Activated CD4-positive, alpha-beta T cell treated with anti-CD3 and anti-CD28 coated beads for 24 hours (primary cell): ENCODE results near the gene SMAD3.
"Not testable (repeated sequence)": the region's sequence is repeated elsewhere in the genome, so short reads cannot be mapped to it uniquely, and the experiment has no call there.

Experiments used
- DNase-seq, 2 donors: peaks; one replicate each; pipeline ENCODE4 v3.0.0-alpha.2; 2020; ENCODE audit warnings: low read depth in 2 of 2

Gene SMAD3

DNA sequence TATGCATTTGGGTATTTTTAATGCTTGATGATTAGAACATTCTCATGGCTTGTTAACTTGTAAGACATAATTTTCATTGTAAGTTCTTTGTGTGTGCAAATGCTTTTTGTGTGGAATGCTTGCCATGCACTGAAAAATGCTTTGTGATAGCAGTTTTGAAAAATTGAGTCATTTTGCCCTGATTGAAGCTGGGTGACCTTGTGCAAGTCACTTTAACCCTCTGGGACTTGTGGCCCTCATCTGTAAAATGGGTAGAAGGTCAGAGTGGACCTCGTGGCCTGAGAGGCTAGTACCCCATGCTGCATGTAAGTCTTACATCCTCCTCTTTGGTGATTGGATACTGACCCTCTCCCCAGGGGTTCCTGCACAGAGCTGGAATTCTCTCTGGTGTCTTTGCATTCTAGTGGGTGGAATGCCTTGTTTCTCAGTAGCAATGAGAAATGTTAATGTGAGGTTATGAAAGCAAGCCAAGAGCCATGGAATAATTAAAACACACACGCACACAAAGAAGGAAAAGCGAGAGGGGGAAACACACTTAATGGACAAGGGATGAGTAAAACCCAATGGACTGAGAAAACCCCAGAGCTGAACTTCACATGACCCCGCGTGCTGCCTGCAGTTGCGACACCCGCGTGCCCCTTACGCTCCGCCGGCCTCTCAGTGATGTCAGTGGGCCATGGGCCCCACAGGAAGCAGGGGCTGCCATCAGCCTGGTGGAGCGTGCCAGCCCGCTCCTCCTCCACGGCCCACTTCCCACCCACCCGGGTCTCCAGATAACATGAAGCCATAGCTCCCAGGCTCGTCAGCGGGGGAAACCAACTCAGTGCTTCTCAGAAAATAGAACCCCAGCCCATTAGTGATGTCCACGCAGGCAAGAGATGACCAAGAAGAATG, 44.0 kb downstream of the SMAD3 start:
- DNase-seq, result no peak

DNA sequence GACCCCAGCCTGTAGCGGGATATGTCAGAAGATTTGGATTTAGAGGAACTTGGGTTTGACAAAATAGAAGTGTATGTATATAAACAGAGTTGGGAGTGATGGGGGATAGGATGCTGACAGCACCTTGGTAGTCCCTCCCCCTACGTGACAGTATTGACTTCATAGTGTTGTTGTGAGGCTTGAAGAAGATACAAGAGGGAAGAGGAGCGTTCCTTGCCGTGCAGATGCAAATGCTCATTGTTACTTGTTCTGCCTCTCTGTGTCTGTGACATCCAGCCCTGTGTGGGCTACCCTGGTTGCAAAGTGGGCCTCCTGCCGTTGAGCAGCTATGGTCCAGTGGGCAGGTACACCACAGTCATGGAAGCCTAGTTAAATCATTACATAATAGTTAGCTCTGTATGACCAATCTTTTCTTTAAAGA, 45.0 kb downstream of the SMAD3 start:
- DNase-seq, result no peak

DNA sequence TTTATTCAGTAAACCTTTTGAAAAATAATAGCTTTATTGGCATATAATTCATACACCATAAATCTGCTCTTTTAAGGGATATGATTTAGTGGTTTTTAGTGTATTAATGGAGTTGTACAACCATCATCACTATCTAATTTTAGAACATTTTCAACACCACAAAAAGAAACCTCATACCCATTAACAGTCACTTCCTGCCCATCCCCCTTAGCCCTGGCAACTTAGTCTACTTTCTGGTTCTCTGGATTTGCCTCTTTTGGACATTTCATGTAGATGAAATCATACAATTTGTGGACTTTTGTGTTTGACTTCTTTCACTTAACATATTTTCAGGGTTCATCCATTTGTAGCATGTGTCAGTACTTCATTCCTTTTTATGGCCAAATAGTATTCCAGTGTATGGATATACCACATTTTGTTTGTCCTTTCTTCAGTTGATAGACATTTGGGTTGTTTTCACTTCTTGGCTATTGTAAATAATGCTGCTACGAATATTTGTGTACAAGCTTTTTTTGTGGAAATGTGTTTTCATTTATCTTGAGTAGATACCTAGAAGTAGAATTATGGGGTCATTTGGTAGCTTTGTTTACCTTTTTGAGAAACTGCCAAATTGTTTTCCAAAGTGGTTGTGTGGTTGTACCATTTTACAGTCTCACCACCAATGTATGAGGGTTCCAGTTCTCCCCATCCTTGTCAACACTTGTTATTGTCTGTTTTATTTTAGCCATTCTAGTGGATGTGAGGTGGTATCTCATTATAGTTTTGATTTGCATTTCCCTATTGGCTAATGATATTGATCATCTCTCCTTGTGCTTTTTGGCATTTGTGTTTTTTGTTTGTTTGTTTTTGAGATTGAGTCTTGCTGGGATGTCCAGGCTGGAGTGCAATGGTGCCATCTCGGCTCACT, 45.8 kb downstream of the SMAD3 start:
- no peak for DNase-seq

DNA sequence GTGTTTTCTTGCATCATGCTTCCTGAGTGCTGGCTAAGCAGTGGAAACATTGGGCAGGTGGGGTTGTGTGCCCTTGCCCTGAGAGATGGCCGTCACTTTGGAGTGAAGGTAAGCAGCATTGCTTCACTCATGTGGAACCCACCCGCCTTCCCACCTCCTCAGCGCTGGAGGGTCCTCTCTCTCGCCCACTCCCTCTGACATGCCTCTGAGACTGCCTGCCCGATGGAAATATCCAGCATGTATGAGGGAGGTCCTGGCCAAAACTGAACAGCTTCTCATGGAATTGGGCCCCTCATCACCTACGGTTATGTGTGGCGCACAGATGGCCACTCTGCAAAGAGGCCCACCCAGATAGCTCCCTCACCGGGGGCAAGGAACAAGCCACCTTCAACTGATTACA, 48.6 kb downstream of the SMAD3 start:
- DNase-seq, result no peak

DNA sequence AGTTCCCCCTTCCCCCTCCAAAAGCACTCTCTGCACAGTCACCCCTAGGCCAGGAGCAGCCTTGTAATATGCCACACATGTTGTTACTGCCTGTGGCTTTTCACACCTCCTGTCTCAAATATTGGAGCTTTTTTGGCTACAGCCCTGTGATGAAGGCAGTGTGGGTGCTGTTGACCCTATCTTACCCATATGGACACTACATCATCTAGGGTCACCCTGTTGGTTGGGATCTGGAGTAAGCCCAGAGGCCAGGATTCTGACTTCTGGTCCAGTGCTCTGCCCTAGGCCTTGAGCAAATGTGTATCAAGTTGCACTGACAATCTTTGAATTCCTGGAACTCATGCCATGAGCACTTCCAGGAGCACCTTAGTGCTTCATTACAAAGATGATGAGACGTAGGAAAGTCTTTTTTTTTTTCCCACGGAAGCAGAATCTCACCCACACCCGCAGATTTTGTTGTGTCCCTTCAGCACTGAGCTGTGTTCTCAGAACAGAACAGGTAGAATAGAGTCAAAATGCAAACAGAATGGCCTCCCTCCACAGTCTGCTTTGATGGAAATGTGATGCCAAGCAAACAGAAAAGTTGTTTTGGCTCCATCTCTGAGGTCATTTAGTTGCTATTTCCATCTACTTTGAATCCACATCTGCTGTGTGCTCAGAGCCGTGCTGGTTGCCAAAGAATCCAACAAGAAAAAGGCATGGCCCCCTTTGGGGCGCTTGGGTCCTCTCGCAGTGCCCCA, 49.6 kb downstream of the SMAD3 start:
- no peak for DNase-seq

DNA sequence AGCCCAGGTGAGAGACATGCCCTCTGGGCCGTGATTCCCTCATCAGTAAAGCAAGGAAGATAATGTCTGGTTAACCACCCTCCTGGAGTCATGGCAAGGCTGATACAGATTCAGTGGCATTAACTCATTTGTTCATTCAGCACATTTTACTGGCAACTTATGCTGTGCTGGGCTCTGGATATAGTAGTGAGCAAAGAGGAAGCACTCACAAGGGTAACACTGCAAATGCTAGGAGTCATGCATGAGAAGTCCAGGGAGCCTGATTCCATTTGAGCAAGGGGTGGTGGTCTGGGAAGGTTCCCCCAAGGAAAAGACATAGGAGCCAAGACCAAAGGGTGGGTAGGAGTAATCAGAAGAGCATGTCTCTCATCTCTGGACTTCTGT, 50.2 kb downstream of the SMAD3 start:
- no peak for DNase-seq

DNA sequence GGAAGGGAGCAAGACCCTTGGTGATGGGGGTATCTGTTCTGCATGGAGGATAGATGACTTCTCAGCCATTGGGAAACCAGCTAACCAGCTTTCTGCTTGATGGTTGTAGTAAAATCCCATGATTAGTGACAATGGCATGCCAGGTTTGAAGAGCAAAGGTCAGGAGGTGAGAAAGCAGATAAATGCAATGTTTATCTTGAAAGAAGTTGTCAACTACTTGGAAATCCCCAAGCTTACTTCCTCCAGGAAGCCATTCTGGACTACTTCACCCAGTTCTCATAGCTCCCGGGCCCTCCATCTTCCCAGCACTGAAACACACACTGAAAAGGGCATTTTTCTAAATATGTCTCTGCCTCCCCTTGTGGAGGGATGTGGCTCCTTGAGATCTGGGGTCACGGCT, 51.3 kb downstream of the SMAD3 start:
- DNase-seq, result no peak

DNA sequence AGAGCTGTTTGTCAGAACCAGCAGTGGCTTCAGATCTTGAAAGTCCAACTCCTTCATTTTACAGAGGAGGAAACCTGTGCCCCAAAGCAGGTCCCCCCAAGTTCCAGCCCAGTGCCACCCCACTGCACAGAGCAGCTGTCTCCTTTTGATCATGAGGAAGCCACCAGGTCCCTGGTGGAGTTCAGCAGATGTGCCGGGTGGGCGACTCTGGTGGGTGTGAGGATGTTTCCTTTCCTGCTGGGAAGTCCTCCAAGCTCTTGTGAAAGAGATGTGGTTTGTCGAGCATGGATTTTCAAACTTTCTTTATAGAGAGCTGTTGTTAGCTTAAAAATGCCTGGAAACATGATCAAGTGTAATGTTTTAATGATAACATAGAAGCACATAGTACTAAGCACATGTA, 52.0 kb downstream of the SMAD3 start:
- DNase-seq, result no peak

DNA sequence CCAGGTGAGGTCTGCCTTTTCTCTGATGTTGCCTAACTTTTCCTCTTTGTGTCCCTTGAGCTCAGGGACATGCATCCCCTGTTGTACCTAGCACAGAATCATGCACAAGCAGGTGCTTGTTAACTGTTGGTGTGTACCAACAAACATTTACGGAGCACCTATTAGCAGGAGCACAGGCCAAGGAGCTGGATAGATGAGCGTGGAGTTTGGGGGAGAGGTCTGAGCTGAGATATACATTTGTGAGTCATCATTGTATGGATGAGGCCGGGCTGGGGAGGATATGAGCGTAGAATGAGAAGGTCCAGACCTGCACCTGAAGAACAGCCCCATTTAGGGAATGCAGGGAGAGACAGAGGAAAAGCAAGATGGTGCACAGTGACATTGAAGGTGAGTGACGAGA, 53.4 kb downstream of the SMAD3 start:
- DNase-seq, result no peak

DNA sequence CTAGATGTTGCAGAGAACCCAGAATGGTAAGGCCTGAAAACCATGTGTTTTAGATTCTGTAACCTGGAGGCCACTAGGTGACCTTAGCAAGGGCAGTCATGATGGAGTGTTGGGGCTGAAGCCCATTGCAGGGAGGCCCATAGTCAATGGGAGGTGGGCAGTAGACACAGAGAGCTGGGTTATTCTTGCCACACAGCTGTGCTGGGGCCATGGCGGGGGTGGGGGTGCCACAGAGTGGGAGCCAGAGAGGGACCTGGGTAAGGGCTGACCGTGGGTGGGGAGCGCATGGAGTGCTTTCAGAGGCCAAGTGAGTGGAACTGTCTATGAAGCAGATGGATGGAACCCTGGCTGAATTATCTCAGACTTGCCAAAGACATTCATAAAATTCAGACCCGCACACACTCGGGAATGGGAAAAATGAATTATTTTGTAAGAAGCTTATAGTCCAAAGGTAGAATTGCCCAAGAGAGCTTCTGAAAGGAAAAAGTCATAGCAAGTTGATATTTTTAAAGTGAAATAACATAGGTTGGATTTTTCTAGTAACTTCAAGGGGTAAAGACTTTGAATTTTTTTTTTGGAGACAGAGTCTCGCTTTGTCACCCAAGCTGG, 53.9 kb downstream of the SMAD3 start:
- no peak for DNase-seq

DNA sequence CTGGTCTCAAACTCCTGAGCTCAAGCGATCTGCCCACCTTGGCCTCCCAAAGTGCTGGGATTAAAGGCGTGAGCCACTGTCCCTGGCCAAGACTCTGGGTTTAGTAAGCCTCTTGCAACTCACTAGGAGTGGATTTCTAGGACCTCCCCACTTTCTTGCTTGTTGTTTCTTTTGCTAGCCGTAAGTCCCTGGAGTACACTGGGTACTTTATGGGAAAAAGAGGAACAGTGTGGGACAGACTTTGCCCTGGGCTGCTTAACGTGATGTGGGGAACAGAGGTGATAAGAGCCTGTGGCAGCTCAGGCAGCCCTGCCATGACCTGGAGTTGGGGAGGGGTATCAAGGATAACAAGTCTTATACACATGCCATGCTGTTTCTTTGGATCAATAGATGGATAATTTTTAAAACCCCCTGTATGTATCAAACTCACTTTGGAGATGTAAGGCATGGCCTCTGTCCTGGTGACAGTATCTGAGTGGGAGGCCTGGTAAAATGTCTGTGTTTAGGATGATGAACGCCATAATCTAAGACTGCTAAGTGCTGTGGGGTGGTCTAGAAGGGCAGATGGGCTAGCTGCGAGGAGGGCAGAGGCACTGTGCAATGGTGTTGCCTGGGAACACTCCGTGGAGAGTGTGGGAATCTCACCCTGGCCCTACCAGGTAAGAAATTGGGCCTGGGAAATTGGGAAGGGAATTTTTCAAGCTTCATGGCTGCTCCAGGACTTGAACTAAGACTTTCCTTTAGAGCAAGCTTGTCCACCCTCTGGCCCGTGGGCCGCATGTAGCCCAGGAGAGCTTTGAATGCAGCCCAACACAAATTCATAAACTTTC, 54.8 kb downstream of the SMAD3 start:
- DNase-seq, result no peak

DNA sequence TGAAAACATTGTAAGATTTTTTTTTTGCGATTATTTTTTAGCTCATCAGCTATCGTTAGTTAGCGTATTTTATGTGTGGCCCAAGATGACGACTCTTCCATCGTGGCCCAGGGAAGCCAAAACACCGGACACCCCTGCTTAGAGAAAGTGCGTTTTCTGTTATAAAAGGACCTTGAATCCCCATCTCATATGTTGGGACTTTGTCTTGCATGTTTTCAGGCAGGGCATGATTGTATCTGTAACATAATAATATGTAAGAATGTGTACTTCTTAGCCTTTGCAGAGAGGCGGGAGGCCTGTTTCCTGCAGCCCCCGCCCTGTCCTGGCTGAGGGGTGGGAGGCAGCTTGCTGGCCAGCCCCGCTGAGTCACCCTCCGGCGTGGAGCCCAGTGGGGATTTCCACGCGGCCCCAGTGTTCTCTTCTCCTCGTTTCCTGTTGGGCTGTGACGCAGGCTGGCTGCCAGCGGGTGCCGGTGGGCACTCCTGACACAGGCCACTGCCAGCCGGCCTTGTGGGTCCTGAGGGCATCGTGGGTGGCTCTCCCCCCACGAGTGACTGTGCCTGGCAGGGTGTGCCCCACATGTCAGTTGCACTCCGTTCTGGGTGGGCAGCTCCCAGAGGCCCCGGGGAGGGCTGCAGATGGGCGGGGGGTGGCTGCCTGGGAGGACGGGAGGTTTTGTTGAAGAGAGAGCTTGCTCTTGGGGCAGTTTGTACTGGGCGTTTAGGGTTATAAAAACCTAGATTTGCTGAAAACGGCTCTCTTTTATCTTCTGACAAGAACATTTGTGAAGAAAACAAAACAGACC, 55.6 kb downstream of the SMAD3 start:
- DNase-seq, result peak; percentile 74 to 80

DNA sequence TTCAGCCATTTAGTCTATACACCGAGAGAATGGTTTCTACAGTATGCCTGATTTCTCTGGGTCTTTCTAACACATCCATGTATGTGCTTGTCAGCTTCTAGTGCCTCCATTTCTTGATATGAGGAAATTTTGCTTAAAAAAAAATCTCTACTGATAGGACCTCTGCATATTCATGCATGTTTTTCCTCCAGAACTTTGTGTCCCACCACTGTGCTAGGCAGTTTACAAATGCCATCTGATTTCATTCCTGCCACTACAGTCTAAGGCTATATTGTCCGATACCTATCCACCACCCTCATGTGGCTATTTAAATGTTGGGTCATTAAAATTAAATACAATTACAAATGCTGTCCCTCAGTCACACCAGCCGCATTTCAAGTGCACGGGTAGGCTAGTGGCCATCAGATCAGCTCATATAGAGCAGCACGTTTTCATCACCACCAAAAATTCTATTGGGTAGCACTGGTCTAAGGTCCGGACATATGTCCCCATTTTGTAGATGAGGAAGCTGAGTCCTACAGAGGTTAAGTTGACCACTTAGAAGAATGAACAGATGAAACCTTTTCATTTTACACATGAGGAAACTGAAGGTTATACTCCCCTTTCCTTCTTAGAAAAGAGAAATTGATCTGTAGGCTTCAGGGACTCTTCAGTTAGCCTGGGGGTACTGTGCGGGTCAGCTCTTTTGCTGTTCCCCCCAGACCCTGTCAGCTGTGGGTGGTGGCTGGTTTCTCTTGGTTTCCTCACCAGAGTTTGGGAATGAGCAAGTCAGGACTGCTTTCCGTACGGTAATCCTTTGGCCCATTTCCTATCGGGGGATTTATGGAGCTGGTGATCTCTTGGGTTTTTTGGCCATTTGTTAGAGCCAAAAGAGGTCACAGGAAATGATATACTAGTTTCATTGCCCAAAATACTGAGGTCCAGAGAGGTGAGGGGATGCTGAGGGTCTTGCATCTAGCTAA, 56.5 kb downstream of the SMAD3 start:
- DNase-seq, result no peak

DNA sequence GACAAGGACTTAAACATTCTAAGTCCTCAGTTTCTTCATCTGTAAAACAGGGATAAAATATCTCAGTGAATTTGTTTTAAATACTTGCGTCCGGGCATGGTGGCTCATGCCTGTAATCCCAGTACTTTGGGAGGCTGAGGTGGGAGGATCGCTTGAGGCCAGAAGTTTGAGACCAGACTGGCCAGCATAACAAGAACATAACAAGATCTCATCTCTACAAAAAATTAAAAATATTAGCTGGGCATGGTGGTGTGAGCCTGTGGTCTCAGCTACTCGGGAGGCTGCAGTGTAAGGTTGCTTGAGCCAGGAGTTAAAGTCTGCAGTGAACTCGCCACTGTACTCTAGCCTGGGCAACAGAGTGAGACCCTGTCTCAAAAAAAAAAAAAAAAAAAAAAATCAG, 57.4 kb downstream of the SMAD3 start:
- DNase-seq, result not testable (repeated sequence)

DNA sequence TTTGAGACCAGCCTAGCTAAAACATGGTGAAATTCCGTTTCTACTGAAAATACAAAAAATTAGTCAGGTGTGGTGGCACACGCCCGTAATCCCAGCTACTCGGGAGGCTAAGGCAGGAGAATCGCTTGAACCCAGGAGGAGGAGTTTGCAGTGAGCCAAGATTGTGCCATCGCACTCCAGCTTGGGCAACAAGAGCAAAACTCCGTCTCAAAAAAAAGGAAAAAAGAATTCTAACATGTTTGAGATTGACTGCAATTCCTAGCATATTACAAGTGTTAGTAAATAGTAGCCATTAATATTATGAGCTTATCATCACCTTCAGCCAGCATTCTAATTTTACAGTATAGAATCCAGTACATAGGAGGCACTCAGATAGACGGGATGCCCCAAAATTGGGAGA, 57.9 kb downstream of the SMAD3 start:
- DNase-seq, result not testable (repeated sequence)

DNA sequence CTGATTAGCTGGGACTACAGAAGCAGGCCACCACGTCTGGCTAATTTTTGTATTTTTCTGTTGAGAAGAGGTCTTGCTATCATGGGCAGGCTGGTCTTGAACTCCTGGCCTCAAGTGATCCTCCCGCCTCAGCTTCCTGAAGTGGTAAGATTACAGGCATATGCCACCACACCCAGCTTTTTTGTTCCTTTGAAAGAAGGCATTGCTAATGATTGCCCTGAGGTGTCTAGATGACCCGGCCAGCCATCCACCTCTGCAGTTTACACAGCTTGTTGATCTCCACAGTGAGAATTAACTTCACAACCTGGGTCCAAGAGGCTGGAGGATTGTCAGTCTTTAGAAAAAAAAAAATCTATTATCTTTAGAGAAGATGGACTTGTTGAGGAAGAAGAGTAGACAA, 58.7 kb downstream of the SMAD3 start:
- DNase-seq, result no peak

DNA sequence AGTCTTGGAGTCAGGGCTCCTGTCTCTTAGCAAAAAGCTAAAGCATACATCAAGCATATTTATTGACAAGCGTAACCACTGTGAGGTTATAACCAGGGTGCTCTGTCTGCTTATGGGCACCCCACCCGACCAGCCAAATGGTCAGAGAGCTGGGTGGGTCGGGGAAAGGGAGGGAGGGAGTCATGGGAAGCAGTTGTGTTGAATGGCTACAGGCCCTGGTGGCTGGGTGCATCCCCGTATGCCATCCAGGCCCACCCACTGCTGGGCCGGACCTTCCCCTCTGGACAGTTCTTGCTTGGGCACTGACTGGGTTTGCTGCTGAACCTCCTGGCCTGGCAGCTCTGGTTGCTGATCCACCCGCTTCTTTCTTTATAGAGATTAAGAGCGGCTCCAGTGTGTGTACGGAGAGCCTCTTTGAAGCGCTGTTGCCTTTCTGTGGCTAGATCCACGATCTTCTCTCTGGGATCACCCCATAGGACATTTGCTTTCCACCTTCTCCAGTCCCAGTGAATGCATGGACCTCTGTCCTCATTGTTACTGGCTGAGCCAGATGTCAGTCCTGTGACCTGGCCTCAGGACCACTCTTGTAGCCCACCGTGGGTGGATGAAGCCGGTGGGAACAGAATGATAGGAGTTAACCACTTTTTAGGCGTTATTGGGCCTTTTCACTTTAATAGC, 59.6 kb downstream of the SMAD3 start:
- DNase-seq, result no peak
